ENCODE data around the gene NTS. TPM values are rescaled to one million over a fixed set of nuclear protein-coding genes. Genes with fewer than 3 reads are reported as not detected.

NTS gene, protein sequence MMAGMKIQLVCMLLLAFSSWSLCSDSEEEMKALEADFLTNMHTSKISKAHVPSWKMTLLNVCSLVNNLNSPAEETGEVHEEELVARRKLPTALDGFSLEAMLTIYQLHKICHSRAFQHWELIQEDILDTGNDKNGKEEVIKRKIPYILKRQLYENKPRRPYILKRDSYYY
- total RNA-seq: 1 to 10 TPM in 1 of 7 donors, under 1 TPM in 3, not detected in 3; 0.15 to 1.6 (median 0.71) TPM
- 10 to 100 TPM in 1 of 2 donors, under 1 TPM in 1; 0.80 to 11.7 TPM for polyA plus RNA-seq
- long read RNA-seq, donor 1: 0 reads
- long read RNA-seq, donor 2, transcript NTS-201 (4 exons, 1,237 nt): major isoform, 7 of 7 reads
- long read RNA-seq, donor 2, partial matches to known transcripts: 0 of 7 reads
- long read RNA-seq, donor 2, other reads (novel, unspliced or antisense): 0 of 7 reads
- long read RNA-seq, donor 3: 0 reads

DNA sequence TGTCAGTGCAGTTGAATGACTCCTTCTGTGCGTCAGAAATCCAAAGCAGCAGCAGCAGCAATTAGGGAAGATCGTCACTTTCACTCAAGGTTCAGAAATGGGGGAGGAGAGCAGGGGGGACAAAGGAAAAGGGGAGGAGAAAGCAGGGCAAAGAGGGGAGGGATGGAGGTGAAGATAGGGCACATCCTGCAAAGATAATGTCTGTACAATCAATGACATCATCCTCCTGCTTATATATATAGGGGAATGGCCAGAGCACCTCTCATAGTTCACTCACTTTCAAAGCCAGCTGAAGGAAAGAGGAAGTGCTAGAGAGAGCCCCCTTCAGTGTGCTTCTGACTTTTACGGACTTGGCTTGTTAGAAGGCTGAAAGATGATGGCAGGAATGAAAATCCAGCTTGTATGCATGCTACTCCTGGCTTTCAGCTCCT is at the start of gene NTS:
NTS (plus strand) TSS at position 265 of the 431 bp plus-strand sequence; CDS start at position 374, 109 bp downstream.
- WGBS, 3 donors: 11 to 20% (median 13%) methylated on average over 3 of the region's 3 CpGs
- Histone ChIP-seq H3K4me3 (no peak within 1 kb of the TSS), H3K27ac (no peak within 1 kb of the TSS), H3K27me3 (no peaks in the 10 kb centered on the region), H3K4me1 (ENCODE audit: insufficient read depth) (no peaks in the 10 kb centered on the region), H3K36me3 (no peaks in the 10 kb centered on the region), H3K9me3 (no peaks in the 10 kb centered on the region)
- intact Hi-C loops (cut with DNase I): no loop called here
- no peak for DNase-seq
- TF ChIP-seq, protein P1, sequence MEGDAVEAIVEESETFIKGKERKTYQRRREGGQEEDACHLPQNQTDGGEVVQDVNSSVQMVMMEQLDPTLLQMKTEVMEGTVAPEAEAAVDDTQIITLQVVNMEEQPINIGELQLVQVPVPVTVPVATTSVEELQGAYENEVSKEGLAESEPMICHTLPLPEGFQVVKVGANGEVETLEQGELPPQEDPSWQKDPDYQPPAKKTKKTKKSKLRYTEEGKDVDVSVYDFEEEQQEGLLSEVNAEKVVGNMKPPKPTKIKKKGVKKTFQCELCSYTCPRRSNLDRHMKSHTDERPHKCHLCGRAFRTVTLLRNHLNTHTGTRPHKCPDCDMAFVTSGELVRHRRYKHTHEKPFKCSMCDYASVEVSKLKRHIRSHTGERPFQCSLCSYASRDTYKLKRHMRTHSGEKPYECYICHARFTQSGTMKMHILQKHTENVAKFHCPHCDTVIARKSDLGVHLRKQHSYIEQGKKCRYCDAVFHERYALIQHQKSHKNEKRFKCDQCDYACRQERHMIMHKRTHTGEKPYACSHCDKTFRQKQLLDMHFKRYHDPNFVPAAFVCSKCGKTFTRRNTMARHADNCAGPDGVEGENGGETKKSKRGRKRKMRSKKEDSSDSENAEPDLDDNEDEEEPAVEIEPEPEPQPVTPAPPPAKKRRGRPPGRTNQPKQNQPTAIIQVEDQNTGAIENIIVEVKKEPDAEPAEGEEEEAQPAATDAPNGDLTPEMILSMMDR (IDR thresholded peaks at IDR 0.05): no peak
- no peak for TF ChIP-seq POLR2A (IDR thresholded peaks at IDR 0.05)
- no peak for TF ChIP-seq EP300 (IDR thresholded peaks at IDR 0.05)

DNA sequence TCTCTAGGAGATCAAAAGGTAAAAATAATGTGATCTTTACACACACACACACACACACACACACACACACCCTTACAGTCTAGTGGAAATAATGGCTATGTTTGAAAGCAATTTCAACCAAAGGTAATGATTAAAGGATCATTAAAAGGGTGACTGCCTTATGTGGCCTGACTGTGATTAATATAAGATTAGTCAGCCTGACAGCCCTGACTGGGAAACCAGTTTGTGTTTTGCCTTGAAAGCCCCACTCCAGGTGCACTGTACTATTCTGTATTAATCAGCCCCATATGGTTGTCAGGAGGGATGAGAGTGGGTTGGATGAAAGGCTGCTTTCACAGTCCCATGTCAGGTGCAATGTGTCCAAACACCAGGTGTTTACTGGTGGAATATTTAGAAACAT is 48.3 kb upstream of the NTS start:
- TF ChIP-seq EP300 (IDR thresholded peaks at IDR 0.05) (no peak), POLR2A (IDR thresholded peaks at IDR 0.05) (no peak)
- TF ChIP-seq, protein P1 (IDR thresholded peaks at IDR 0.05): no peak
- H3K27ac ChIP-seq: no peak overlapping the region
- no peak for DNase-seq
- intact Hi-C loops (cut with DNase I): no loop called here
- no peaks in the 10 kb centered on the region for H3K27me3 ChIP-seq
- H3K9me3 ChIP-seq: no peaks in the 10 kb centered on the region
- no peak overlapping the region for H3K4me3 ChIP-seq
- H3K36me3 ChIP-seq: no peaks in the 10 kb centered on the region
- H3K4me1 ChIP-seq (ENCODE audit: insufficient read depth): no peaks in the 10 kb centered on the region

DNA sequence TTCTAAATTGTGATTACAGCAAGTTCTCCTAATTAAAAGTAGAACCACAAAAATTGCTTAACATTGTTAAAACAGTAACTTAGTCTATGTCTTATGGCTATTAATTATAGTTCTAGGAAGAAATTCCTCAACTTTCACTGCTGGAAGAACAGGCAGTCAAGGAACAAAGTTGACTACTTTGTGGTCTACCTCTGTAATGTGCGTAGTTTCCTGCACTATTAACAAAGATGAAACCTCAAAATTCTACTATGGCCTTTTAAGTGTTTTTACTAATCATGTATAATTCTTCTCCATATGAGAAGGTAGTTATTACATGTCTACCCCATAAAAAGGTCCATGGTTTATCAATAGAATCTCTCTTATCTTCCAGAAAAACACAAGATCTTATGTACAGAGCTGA is 45.5 kb upstream of the NTS start:
- Histone ChIP-seq H3K4me3 (no peak overlapping the region), H3K27ac (no peak overlapping the region), H3K27me3 (no peaks in the 10 kb centered on the region), H3K9me3 (no peaks in the 10 kb centered on the region), H3K36me3 (no peaks in the 10 kb centered on the region), H3K4me1 (ENCODE audit: insufficient read depth) (no peaks in the 10 kb centered on the region)
- 92 to 96% (median 95%) methylated on average over 1 of the region's 1 CpG for WGBS, 3 donors
- DNase-seq: no peak
- intact Hi-C loops (cut with DNase I): no loop called here
- TF ChIP-seq, protein P1 (IDR thresholded peaks at IDR 0.05): no peak
- TF ChIP-seq POLR2A (IDR thresholded peaks at IDR 0.05): no peak
- TF ChIP-seq EP300 (IDR thresholded peaks at IDR 0.05): no peak

- Histone ChIP-seq H3K4me3 (no peak overlapping the region), H3K4me1 (ENCODE audit: insufficient read depth) (no peaks in the 10 kb centered on the region), H3K27ac (no peak overlapping the region), H3K36me3 (no peaks in the 10 kb centered on the region), H3K27me3 (no peaks in the 10 kb centered on the region), H3K9me3 (no peaks in the 10 kb centered on the region)
- TF ChIP-seq, protein P1 (IDR thresholded peaks at IDR 0.05): no peak
- no peak for TF ChIP-seq POLR2A (IDR thresholded peaks at IDR 0.05)
- TF ChIP-seq EP300 (IDR thresholded peaks at IDR 0.05): no peak
- WGBS, 3 donors: 50 to 60% (median 51%) methylated on average over 2 of the region's 2 CpGs
- intact Hi-C loops (cut with DNase I): no loop called here
- no peak for DNase-seq
These were observed 44.7 kb upstream of the NTS start for GRCh38 chr12:85829391-85829790.

Measured in ovary (tissue), 10 donors.